ENCODE data around the gene ZNF80. TPM values are rescaled to one million over a fixed set of nuclear protein-coding genes. Genes with fewer than 3 reads are reported as not detected.

Gene ZNF80
- total RNA-seq: not detected

DNA sequence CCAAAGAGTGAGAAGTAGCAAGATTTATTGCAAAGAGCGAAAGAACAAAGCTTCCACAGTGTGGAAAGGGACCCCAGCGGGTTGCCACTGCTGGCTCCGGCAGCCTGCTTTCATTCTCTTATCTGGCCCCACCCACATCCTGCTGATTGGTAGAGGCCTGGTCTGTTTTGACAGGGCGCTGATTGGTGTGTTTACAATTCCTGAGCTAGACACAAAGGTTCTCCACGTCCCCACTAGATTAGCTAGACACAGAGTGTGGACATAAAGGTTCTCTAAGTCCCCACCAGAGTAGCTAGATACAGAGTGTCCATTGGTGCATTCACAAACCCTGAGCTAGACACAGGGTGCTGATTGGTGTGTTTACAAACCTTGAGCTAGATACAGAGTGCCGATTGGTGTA is at the start of gene ZNF80:
ZNF80 (minus strand) TSS at position 101 of the 400 bp plus-strand sequence. CDS start 504 bp downstream, outside the sequence.

Other genes starting within 250 kb of the ZNF80 start
- 9.1 TPM for gene CCDC191, start 181.1 kb downstream of the ZNF80 start, total RNA-seq
- gene QTRT2, start 180.8 kb downstream of the ZNF80 start, total RNA-seq: 18.2 TPM
- not detected for gene DRD3, start 58.5 kb downstream of the ZNF80 start, total RNA-seq
- not detected for gene TIGIT, start 56.5 kb upstream of the ZNF80 start, total RNA-seq

Measured in parietal lobe (tissue), 1 donor.